Measurements from ENCODE around the gene CCDC7.

Gene CCDC7

DNA sequence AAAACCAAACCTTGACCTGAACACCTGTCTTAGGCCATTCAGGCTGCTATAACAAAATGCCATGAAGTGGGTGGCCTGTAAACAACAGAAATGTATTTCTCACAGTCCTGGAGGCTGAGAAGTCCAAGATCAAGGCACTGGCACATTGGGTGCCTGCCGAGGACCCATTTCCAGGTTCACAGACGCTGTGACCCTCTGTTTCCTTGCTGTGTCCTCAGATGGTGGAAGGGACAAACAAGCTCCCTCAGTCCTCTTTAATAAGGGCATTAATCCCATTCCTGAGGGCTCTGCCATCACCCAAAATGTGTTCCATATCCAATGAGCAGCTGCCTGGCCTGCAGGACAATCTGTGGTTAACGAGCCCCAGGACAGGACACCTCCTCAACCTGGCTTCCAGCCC lies 444.5 kb downstream of the CCDC7 start:
- no peak overlapping the region for H3K4ac ChIP-seq (ENCODE audit: low read depth, low read length)
- H2AK5ac ChIP-seq (ENCODE audit: low read length), result no peak overlapping the region
- H3K79me1 ChIP-seq (ENCODE audit: low read length), result no peaks in the 10 kb centered on the region
- no peak overlapping the region for H4K8ac ChIP-seq (ENCODE audit: low read depth, low read length)
- H3K79me2 ChIP-seq (ENCODE audit: control insufficient read depth, insufficient read depth, low read length, poor library complexity), result no peaks in the 10 kb centered on the region
- no peak overlapping the region for H3K4me2 ChIP-seq (ENCODE audit: low read length)
- H3K23ac ChIP-seq (ENCODE audit: low read length), result no peak overlapping the region
- DNase-seq, result no peak
- H3K18ac ChIP-seq (ENCODE audit: low read length), result no peak overlapping the region
- peaks cover 2% of the 10 kb centered on the region in 2 experiments for H3K36me3 ChIP-seq (ENCODE audit: control insufficient read depth in 1 of 2, insufficient read depth in 2 of 2, low read length in 2 of 2)
- no CpG with 5 or more reads among the region's 3 CpGs for WGBS (ENCODE audit: extremely low coverage, insufficient coverage, insufficient read length)
- no peak overlapping the region for H2BK5ac ChIP-seq (ENCODE audit: low read depth, low read length, poor library complexity)
- H2AFZ ChIP-seq (ENCODE audit: insufficient read depth, low read length, poor library complexity), result no peak overlapping the region
- H3K4me1 ChIP-seq (ENCODE audit: control insufficient read depth in 1 of 2, insufficient read depth in 2 of 2, low read length in 2 of 2), result peaks cover 0 to 2% of the 10 kb centered on the region in 2 experiments
- no peak overlapping the region for H3K4me3 ChIP-seq (ENCODE audit: low read depth, low read length)
- no peak overlapping the region for H3K14ac ChIP-seq (ENCODE audit: low read length)
- no peak overlapping the region for H2BK120ac ChIP-seq (ENCODE audit: insufficient read depth, low read length, poor library complexity)
- H4K91ac ChIP-seq (ENCODE audit: low read depth, low read length), result no peak overlapping the region
- no peaks in the 10 kb centered on the region for H3K27me3 ChIP-seq (ENCODE audit: insufficient read depth, low read length)
- no peak overlapping the region for H3K27ac ChIP-seq (ENCODE audit: low read depth, low read length)
- H4K12ac ChIP-seq (ENCODE audit: low read depth, low read length), result no peak overlapping the region
- no peak overlapping the region for H3K9ac ChIP-seq (ENCODE audit: low read length)
- no peaks in the 10 kb centered on the region for H3K9me3 ChIP-seq (ENCODE audit: insufficient read depth, low read depth, low read length)
- H2BK12ac ChIP-seq (ENCODE audit: low read length), result no peak overlapping the region

DNA sequence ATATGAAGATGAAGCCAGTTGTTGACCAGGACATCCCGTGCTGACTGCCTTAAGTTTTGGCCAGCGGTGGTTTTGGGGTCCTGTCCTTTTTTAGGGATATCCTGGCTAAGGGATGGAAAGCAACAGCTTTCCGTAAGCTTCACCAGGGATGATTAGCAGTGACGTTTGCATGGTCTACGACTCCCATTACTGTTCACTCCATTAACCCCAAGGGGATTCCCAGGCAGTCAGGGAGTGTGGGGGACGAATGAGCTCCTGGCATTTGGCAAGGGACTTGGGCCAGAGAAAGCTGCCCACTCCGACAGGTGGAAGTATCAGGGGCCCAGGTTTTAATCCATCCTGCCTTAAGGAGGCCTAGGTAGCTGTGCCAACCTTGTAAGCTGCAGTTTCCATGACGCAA lies 445.3 kb downstream of the CCDC7 start:
- Histone ChIP-seq H3K27ac (ENCODE audit: low read depth, low read length) (no peak overlapping the region), H3K27me3 (ENCODE audit: insufficient read depth, low read length) (no peaks in the 10 kb centered on the region), H3K18ac (ENCODE audit: low read length) (no peak overlapping the region), H3K4me3 (ENCODE audit: low read depth, low read length) (no peak overlapping the region), H3K79me1 (ENCODE audit: low read length) (no peaks in the 10 kb centered on the region), H2AFZ (ENCODE audit: insufficient read depth, low read length, poor library complexity) (no peak overlapping the region), H3K79me2 (ENCODE audit: control insufficient read depth, insufficient read depth, low read length, poor library complexity) (no peaks in the 10 kb centered on the region), H4K12ac (ENCODE audit: low read depth, low read length) (no peak overlapping the region), H3K14ac (ENCODE audit: low read length) (no peak overlapping the region), H3K9me3 (ENCODE audit: insufficient read depth, low read depth, low read length) (no peaks in the 10 kb centered on the region), H2BK5ac (ENCODE audit: low read depth, low read length, poor library complexity) (no peak overlapping the region), H3K36me3 (ENCODE audit: control insufficient read depth in 1 of 2, insufficient read depth in 2 of 2, low read length in 2 of 2) (peaks cover 2% of the 10 kb centered on the region in 2 experiments), H3K4me2 (ENCODE audit: low read length) (no peak overlapping the region), H4K8ac (ENCODE audit: low read depth, low read length) (no peak overlapping the region), H2BK120ac (ENCODE audit: insufficient read depth, low read length, poor library complexity) (no peak overlapping the region), H2AK5ac (ENCODE audit: low read length) (no peak overlapping the region), H4K91ac (ENCODE audit: low read depth, low read length) (no peak overlapping the region), H3K4ac (ENCODE audit: low read depth, low read length) (no peak overlapping the region), H3K23ac (ENCODE audit: low read length) (no peak overlapping the region), H3K4me1 (ENCODE audit: control insufficient read depth in 1 of 2, insufficient read depth in 2 of 2, low read length in 2 of 2) (peaks cover 0 to 2% of the 10 kb centered on the region in 2 experiments), H2BK12ac (ENCODE audit: low read length) (no peak overlapping the region), H3K9ac (ENCODE audit: low read length) (no peak overlapping the region)
- DNase-seq, result no peak
- WGBS (ENCODE audit: extremely low coverage, insufficient coverage, insufficient read length), result no CpG with 5 or more reads among the region's 8 CpGs

DNA sequence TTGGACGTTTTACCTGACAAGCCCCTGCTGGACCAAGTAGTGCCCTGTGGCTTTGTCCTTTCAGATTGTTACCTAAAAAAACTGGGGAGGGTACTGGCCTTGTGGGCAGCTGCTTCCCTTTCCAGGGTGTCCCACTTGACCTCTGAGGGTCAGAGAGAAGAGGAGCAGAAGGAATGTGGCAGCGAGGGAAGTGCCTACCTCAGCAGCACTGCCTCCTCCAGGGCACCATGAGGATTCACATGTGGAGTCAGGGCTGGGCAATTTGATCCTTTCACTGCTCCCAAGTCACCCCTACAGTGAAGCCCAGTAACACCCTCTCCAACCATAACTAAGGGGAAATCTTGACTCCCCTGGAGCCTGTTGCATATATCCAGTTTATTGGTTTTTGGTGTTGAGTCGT lies 447.5 kb downstream of the CCDC7 start:
- Histone ChIP-seq H3K27me3 (ENCODE audit: insufficient read depth, low read length) (no peaks in the 10 kb centered on the region), H3K23ac (ENCODE audit: low read length) (no peak overlapping the region), H3K4me3 (ENCODE audit: low read depth, low read length) (no peak overlapping the region), H2AFZ (ENCODE audit: insufficient read depth, low read length, poor library complexity) (no peak overlapping the region), H4K91ac (ENCODE audit: low read depth, low read length) (no peak overlapping the region), H3K4me1 (ENCODE audit: control insufficient read depth in 1 of 2, insufficient read depth in 2 of 2, low read length in 2 of 2) (peaks cover 0 to 2% of the 10 kb centered on the region in 2 experiments), H3K18ac (ENCODE audit: low read length) (no peak overlapping the region), H3K79me2 (ENCODE audit: control insufficient read depth, insufficient read depth, low read length, poor library complexity) (no peaks in the 10 kb centered on the region), H3K27ac (ENCODE audit: low read depth, low read length) (no peak overlapping the region), H3K4me2 (ENCODE audit: low read length) (no peak overlapping the region), H2BK5ac (ENCODE audit: low read depth, low read length, poor library complexity) (no peak overlapping the region), H2BK12ac (ENCODE audit: low read length) (no peak overlapping the region), H2AK5ac (ENCODE audit: low read length) (no peak overlapping the region), H2BK120ac (ENCODE audit: insufficient read depth, low read length, poor library complexity) (no peak overlapping the region), H3K9ac (ENCODE audit: low read length) (no peak overlapping the region), H4K12ac (ENCODE audit: low read depth, low read length) (no peak overlapping the region), H3K4ac (ENCODE audit: low read depth, low read length) (no peak overlapping the region), H4K8ac (ENCODE audit: low read depth, low read length) (no peak overlapping the region), H3K9me3 (ENCODE audit: insufficient read depth, low read depth, low read length) (no peaks in the 10 kb centered on the region), H3K14ac (ENCODE audit: low read length) (no peak overlapping the region), H3K79me1 (ENCODE audit: low read length) (no peaks in the 10 kb centered on the region), H3K36me3 (ENCODE audit: control insufficient read depth in 1 of 2, insufficient read depth in 2 of 2, low read length in 2 of 2) (peaks cover 2 to 7% of the 10 kb centered on the region in 2 experiments)
- DNase-seq, result no peak
- WGBS (ENCODE audit: extremely low coverage, insufficient coverage, insufficient read length), result no CpG with 5 or more reads among the region's 3 CpGs

DNA sequence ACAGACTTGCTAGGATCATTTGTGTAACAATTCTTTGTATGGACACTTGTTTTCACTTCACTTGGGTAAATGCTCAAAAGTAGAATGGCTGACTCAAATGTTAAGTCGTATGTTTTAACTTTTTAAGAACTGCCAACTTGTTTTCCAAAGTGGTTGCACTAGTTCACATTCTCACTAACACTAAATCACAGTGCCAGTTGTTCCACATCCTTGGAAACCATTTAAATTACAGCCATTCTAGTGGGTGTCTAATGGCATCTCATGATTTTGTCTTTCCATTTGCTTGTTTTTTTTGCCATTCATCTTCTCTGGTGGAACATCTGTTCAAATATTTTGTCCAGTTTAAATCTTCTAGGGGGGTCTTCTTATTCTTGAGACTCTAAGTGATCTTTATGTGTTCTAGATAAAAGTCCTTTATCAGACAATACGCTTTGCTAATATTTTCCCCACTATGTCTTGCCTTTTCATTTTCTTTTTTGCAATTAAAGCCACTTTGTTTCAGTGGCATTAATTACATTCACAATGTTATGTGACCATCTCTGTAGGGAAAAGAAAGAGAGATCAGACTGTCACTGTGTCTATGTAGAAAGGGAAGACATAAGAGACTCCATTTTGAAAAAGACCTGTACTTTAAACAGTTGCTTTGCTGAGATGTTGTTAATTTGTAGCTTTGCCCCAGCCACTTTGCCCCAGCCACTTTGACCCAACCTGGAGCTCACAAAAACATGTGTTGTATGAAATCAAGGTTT lies 448.1 kb downstream of the CCDC7 start:
- H2BK120ac ChIP-seq (ENCODE audit: insufficient read depth, low read length, poor library complexity), result no peak overlapping the region
- H3K14ac ChIP-seq (ENCODE audit: low read length), result no peak overlapping the region
- H3K27ac ChIP-seq (ENCODE audit: low read depth, low read length), result no peak overlapping the region
- no peaks in the 10 kb centered on the region for H3K79me2 ChIP-seq (ENCODE audit: control insufficient read depth, insufficient read depth, low read length, poor library complexity)
- no peak overlapping the region for H3K18ac ChIP-seq (ENCODE audit: low read length)
- H3K4me1 ChIP-seq (ENCODE audit: control insufficient read depth in 1 of 2, insufficient read depth in 2 of 2, low read length in 2 of 2), result peaks cover 0 to 2% of the 10 kb centered on the region in 2 experiments
- no peak overlapping the region for H2AK5ac ChIP-seq (ENCODE audit: low read length)
- H2BK12ac ChIP-seq (ENCODE audit: low read length), result no peak overlapping the region
- no peak overlapping the region for H3K23ac ChIP-seq (ENCODE audit: low read length)
- H3K4ac ChIP-seq (ENCODE audit: low read depth, low read length), result no peak overlapping the region
- H3K4me2 ChIP-seq (ENCODE audit: low read length), result no peak overlapping the region
- no peak overlapping the region for H4K12ac ChIP-seq (ENCODE audit: low read depth, low read length)
- H3K79me1 ChIP-seq (ENCODE audit: low read length), result no peaks in the 10 kb centered on the region
- no peak overlapping the region for H4K91ac ChIP-seq (ENCODE audit: low read depth, low read length)
- H2BK5ac ChIP-seq (ENCODE audit: low read depth, low read length, poor library complexity), result no peak overlapping the region
- no peaks in the 10 kb centered on the region for H3K27me3 ChIP-seq (ENCODE audit: insufficient read depth, low read length)
- DNase-seq, result no peak
- H4K8ac ChIP-seq (ENCODE audit: low read depth, low read length), result no peak overlapping the region
- no peaks in the 10 kb centered on the region for H3K9me3 ChIP-seq (ENCODE audit: insufficient read depth, low read depth, low read length)
- no peak overlapping the region for H3K4me3 ChIP-seq (ENCODE audit: low read depth, low read length)
- peaks cover 2 to 8% of the 10 kb centered on the region in 2 experiments for H3K36me3 ChIP-seq (ENCODE audit: control insufficient read depth in 1 of 2, insufficient read depth in 2 of 2, low read length in 2 of 2)
- WGBS (ENCODE audit: extremely low coverage, insufficient coverage, insufficient read length), result no CpG with 5 or more reads among the region's 2 CpGs
- H3K9ac ChIP-seq (ENCODE audit: low read length), result no peak overlapping the region
- H2AFZ ChIP-seq (ENCODE audit: insufficient read depth, low read length, poor library complexity), result no peak overlapping the region

Data from trophoblast cell (in vitro differentiated cells and primary cell).